CD4-positive, alpha-beta T cell treated with Interleukin-4 for 1 hour (primary cell): Measurements from ENCODE around the gene HTR4.

ENCODE experiments used
- DNase-seq, 2 donors: peaks; one replicate each; pipeline ENCODE4 v3.0.0-alpha.2; 2020 to 2022

Gene HTR4

GRCh38 chr5:148524721-148525120 is 129.6 kb downstream of the HTR4 start:
- DNase-seq, result no peak

- DNase-seq, result no peak
These were observed 131.2 kb downstream of the HTR4 start for GRCh38 chr5:148523139-148523538.

- no peak for DNase-seq
These were observed 138.9 kb downstream of the HTR4 start for GRCh38 chr5:148515460-148515859.

GRCh38 chr5:148514344-148514743 is 140.0 kb downstream of the HTR4 start:
- DNase-seq, result no peak

GRCh38 chr5:148512498-148512897 is 141.8 kb downstream of the HTR4 start:
- no peak for DNase-seq

- DNase-seq, result no peak
These were observed 142.4 kb downstream of the HTR4 start for GRCh38 chr5:148511810-148512347.

GRCh38 chr5:148509893-148510292 is 144.4 kb downstream of the HTR4 start:
- DNase-seq, result no peak

GRCh38 chr5:148507648-148508047 is 146.7 kb downstream of the HTR4 start:
- no peak for DNase-seq

- DNase-seq, result no peak
These were observed 154.9 kb downstream of the HTR4 start for GRCh38 chr5:148499452-148499851.

GRCh38 chr5:148497757-148498156 is 156.6 kb downstream of the HTR4 start:
- DNase-seq, result no peak

- DNase-seq, result no peak
These were observed 162.0 kb downstream of the HTR4 start for GRCh38 chr5:148492351-148492750.

GRCh38 chr5:148491793-148492184 is 162.5 kb downstream of the HTR4 start:
- no peak for DNase-seq

GRCh38 chr5:148491015-148491792 is 163.1 kb downstream of the HTR4 start:
- no peak for DNase-seq

- no peak for DNase-seq
These were observed 165.6 kb downstream of the HTR4 start for GRCh38 chr5:148488757-148489156.

- no peak for DNase-seq
These were observed 167.9 kb downstream of the HTR4 start for GRCh38 chr5:148486456-148486855.

- no peak for DNase-seq
These were observed 169.7 kb downstream of the HTR4 start for GRCh38 chr5:148484651-148485050.

GRCh38 chr5:148483750-148484149 is 170.6 kb downstream of the HTR4 start:
- no peak for DNase-seq

GRCh38 chr5:148482697-148483462 is 171.4 kb downstream of the HTR4 start:
- DNase-seq, result peak; percentile 43 to 48

GRCh38 chr5:148482196-148482595 is 172.1 kb downstream of the HTR4 start:
- DNase-seq, result no peak

GRCh38 chr5:148477429-148477828 is 176.9 kb downstream of the HTR4 start:
- no peak for DNase-seq

GRCh38 chr5:148476302-148476701 is 178.0 kb downstream of the HTR4 start:
- DNase-seq, result no peak

- no peak for DNase-seq
These were observed 180.3 kb downstream of the HTR4 start for GRCh38 chr5:148474025-148474511.

GRCh38 chr5:148471379-148471778 is 182.9 kb downstream of the HTR4 start:
- no peak for DNase-seq

- DNase-seq, result no peak
These were observed 184.8 kb downstream of the HTR4 start for GRCh38 chr5:148469501-148469935.
